ENCODE results near the gene ATP13A3.

- TF ChIP-seq GATA2 (IDR thresholded peaks at IDR 0.05; ENCODE audit: low read depth, low read length) (no peak), GATA3 (IDR thresholded peaks at IDR 0.05; ENCODE audit: low read depth, low read length) (no peak)
These were observed 40.6 kb downstream of the ATP13A3 start for GRCh38 chr3:194446172-194446571.

Measured in SH-SY5Y (cell line).